Stomach (tissue), 9 donors: ENCODE results near the gene TAF11L5. TPM values are rescaled to one million over a fixed set of nuclear protein-coding genes. Genes with fewer than 3 reads are reported as not detected.
"Not testable (repeated sequence)": the region's sequence is repeated elsewhere in the genome, so short reads cannot be mapped to it uniquely, and the experiment has no call there.

ENCODE experiments used
- DNase-seq, 2 donors: peaks; one replicate each; pipeline versions ENCODE4 v3.0.0 to v3.0.0-alpha.2; 2013 to 2019
- H3K27ac ChIP-seq, 5 donors: fragments of 200-600 bp in 4 of 5; sonication (generic) in 4 of 5; one replicate each; pipeline ENCODE4 v1.5.1; 2013 to 2019; ENCODE audit warnings: mild to moderate bottlenecking in 1 of 5, moderate library complexity in 1 of 5
- H3K27me3 ChIP-seq, 3 donors: fragments of 200-600 bp; sonication (generic); one replicate each; pipeline ENCODE4 v1.5.1; 2017 to 2019; ENCODE audit warnings: mixed run types in 1 of 3
- H3K36me3 ChIP-seq, 4 donors: fragments of 200-600 bp; sonication (generic); 1 replicate in 3 of 4; 2 replicates in 1 of 4; pipeline ENCODE4 v1.5.1; 2016 to 2019
- H3K4me1 ChIP-seq, 4 donors: fragments of 200-600 bp; sonication (generic); one replicate each; pipeline ENCODE4 v1.5.1; 2016 to 2019
- H3K4me3 ChIP-seq, 4 donors: fragments of 200-600 bp; sonication (generic) in 3 of 4; one replicate each; pipeline ENCODE4 v1.5.1; 2016 to 2019; ENCODE audit warnings: mild to moderate bottlenecking in 1 of 4
- H3K9me3 ChIP-seq, 4 donors: fragments of 200-600 bp; sonication (generic); one replicate each; pipeline ENCODE4 v1.5.1; 2016 to 2019
- EP300 ChIP-seq: sonication (generic); formaldehyde crosslinking; IDR thresholded peaks from one replicate; pipeline ENCODE4 v1.6.1; 2017; ENCODE audit warnings: antibody characterized with exemption
- POLR2A ChIP-seq, 4 donors: fragments of 450-650 bp; IDR thresholded peaks; one replicate each; pipeline ENCODE4 v1.6.1; 2016; ENCODE audit warnings: antibody characterized with exemption in 4 of 4, control low read depth in 2 of 4, mild to moderate bottlenecking in 1 of 4, moderate library complexity in 1 of 4
- POLR2AphosphoS5 ChIP-seq, 3 donors: sonication (generic); formaldehyde crosslinking; IDR thresholded peaks; one replicate each; pipeline ENCODE4 v1.6.1; 2016; ENCODE audit warnings: antibody characterized with exemption in 3 of 3
- WGBS, 5 donors: extraction: QIAGEN DNeasy Blood & Tissue Kit in 3 of 5; methylation state at CpG; one replicate each; pipeline versions ENCODE4 v1.1.5 to v1.1.7; 2013 to 2018; 5-methylcytosine and 5-hydroxymethylcytosine counted together
- intact Hi-C: fragments of 100-400 bp; cut with DNase I; formaldehyde crosslinking; loops from one replicate; pipeline ENCODE4 v1.15.1; 2023; ENCODE audit warnings: low total_unique reads
- polyA plus RNA-seq, 3 donors: library from polyadenylated mRNA; stranded (reverse); fragments of 200-250 nt; gene quantifications; one replicate each; pipeline ENCODE4 v1.2.3, GENCODE V29; 2013
- total RNA-seq, 5 donors: library from RNA; depleted of rRNA; stranded (reverse); fragments of >200 nt; gene quantifications; one replicate each; pipeline versions ENCODE4 v1.1.0 to v1.2.3, GENCODE V29; 2014 to 2016
- TF ChIP-seq, protein P1 (sequence below), 7 experiments: fragments of 450-650 bp in 4 of 7; fragments of 200-600 bp in 3 of 7; sonication (generic) in 3 of 7; IDR thresholded peaks; one replicate each; pipeline ENCODE4 v1.5.1; 2016 to 2019; ENCODE audit warnings: antibody characterized with exemption in 7 of 7, control low read depth in 2 of 7, mild to moderate bottlenecking in 1 of 7
- donor health status: healthy with polysubstance abuse.
- donor health status: Bipolar disorder and iron deficiency.
- donor health status: healthy.

Gene TAF11L5
- total and polyA plus RNA-seq, 8 donors: not detected

GRCh38 chr5:17487174-17487512 lies 37.9 kb upstream of the TAF11L5 start:
- no peaks in the 10 kb centered on the region for H3K9me3 ChIP-seq
- no peak overlapping the region for H3K27ac ChIP-seq
- no peaks in the 10 kb centered on the region for H3K36me3 ChIP-seq
- H3K27me3 ChIP-seq: no peaks in the 10 kb centered on the region
- no peak overlapping the region for H3K4me3 ChIP-seq
- WGBS, 5 donors: 90 to 95% (median 93%) methylated on average over 1 of the region's 1 CpG
- intact Hi-C loops: no loop called here
- DNase-seq: no peak
- TF ChIP-seq POLR2AphosphoS5 (IDR thresholded peaks at IDR 0.05) (no peak), POLR2A (IDR thresholded peaks at IDR 0.05) (no peak), EP300 (no peak)
- TF ChIP-seq, protein P1, sequence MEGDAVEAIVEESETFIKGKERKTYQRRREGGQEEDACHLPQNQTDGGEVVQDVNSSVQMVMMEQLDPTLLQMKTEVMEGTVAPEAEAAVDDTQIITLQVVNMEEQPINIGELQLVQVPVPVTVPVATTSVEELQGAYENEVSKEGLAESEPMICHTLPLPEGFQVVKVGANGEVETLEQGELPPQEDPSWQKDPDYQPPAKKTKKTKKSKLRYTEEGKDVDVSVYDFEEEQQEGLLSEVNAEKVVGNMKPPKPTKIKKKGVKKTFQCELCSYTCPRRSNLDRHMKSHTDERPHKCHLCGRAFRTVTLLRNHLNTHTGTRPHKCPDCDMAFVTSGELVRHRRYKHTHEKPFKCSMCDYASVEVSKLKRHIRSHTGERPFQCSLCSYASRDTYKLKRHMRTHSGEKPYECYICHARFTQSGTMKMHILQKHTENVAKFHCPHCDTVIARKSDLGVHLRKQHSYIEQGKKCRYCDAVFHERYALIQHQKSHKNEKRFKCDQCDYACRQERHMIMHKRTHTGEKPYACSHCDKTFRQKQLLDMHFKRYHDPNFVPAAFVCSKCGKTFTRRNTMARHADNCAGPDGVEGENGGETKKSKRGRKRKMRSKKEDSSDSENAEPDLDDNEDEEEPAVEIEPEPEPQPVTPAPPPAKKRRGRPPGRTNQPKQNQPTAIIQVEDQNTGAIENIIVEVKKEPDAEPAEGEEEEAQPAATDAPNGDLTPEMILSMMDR (IDR thresholded peaks at IDR 0.05): no peak
- H3K4me1 ChIP-seq: no peaks in the 10 kb centered on the region

DNA sequence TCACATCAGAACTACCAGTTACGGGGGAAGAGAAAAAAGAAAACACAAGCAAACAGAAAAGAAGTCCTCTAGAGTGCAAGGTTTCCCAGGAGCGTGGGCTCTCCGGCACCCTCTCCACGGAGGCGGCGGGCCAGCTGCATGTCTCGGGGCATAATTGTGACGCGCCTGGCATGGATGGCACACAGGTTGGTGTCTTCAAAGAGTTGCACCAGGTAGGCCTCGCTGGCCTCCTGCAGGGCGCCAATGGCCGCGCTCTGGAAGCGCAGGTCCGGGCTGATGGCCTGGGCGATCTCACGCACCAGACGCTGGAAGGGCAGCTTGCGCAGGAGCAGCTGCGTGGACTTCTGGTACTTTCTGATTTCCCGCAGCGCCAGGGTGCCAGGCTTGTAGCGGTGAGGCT lies 33.8 kb upstream of the TAF11L5 start:
- 95 to 97% (median 96%) methylated on average over 13 to 23 of the region's 23 CpGs for WGBS, 5 donors
- not testable (repeated sequence) for H3K27ac ChIP-seq, DNase-seq

DNA sequence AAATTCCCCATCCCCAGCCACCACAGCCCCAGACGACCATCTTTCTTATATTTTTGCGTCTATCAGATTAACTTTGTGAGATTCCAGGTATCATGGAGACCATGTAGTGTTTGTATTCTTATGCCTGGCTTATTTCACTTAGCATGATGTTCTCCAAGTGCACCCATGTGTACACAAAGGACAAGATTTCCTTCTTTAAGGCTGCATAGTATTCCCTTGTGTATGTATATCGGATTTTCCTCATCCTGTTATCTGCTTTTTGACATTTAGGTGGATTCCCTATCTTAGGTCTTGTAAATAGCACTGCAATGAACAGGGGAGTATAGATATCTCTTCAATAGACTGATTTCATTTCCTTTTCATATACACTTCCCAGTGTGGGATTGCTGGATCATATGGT lies 32.3 kb upstream of the TAF11L5 start:
- intact Hi-C loops: no loop called here
- Histone ChIP-seq H3K4me1 (no peaks in the 10 kb centered on the region), H3K27me3 (no peaks in the 10 kb centered on the region), H3K4me3 (no peak overlapping the region), H3K9me3 (no peaks in the 10 kb centered on the region), H3K27ac (no peak overlapping the region), H3K36me3 (no peaks in the 10 kb centered on the region)
- DNase-seq: no peak
- 89 to 92% (median 89%) methylated on average over 3 of the region's 3 CpGs for WGBS, 5 donors
- TF ChIP-seq POLR2AphosphoS5 (IDR thresholded peaks at IDR 0.05): no peak
- TF ChIP-seq, protein P1 (IDR thresholded peaks at IDR 0.05): no peak
- no peak for TF ChIP-seq POLR2A (IDR thresholded peaks at IDR 0.05)
- no peak for TF ChIP-seq EP300

More for the DNA sequence above, 33.8 kb upstream of the TAF11L5 start:
- H3K27me3 ChIP-seq, H3K9me3 ChIP-seq, H3K4me3 ChIP-seq, H3K4me1 ChIP-seq, intact Hi-C loops, H3K36me3 ChIP-seq: not testable (repeated sequence)

- DNase-seq: no peak
- no peak overlapping the region for H3K4me3 ChIP-seq
- TF ChIP-seq, protein P1 (IDR thresholded peaks at IDR 0.05): no peak
- TF ChIP-seq POLR2AphosphoS5 (IDR thresholded peaks at IDR 0.05) (no peak), EP300 (no peak), POLR2A (IDR thresholded peaks at IDR 0.05) (no peak)
- H3K4me1 ChIP-seq: no peaks in the 10 kb centered on the region
- H3K9me3 ChIP-seq: no peaks in the 10 kb centered on the region
- 62 to 71% (median 66%) methylated on average over 4 of the region's 4 CpGs for WGBS, 5 donors
- intact Hi-C loops: no loop called here
- H3K27me3 ChIP-seq: no peaks in the 10 kb centered on the region
- no peak overlapping the region for H3K27ac ChIP-seq
- no peaks in the 10 kb centered on the region for H3K36me3 ChIP-seq
Observed at GRCh38 chr5:17497446-17497845, 27.6 kb upstream of the TAF11L5 start.

GRCh38 chr5:17497931-17498330 lies 27.1 kb upstream of the TAF11L5 start, which contains the start of gene TAF11L2:
Gene TAF11L2, plus strand, starts transcription at chr5:17498231.
- H3K9me3 ChIP-seq, H3K36me3 ChIP-seq, H3K4me1 ChIP-seq, DNase-seq, H3K27me3 ChIP-seq, intact Hi-C loops, H3K27ac ChIP-seq, H3K4me3 ChIP-seq: not testable (repeated sequence)
- WGBS, 5 donors: 86 to 91% (median 89%) methylated on average over 8 of the region's 8 CpGs
